Measurements from ENCODE around the gene FAM50A.

- TF ChIP-seq POLR2A (IDR thresholded peaks at IDR 0.05) (no peak), CTCF (IDR thresholded peaks at IDR 0.05) (no peak)
Measured at GRCh38 chrX:154488336-154489075, 44.6 kb downstream of the FAM50A start.
